IMR-90 (cell line): ENCODE data around the gene CCL2.

Source experiments
- CTCF ChIP-seq: conservative IDR thresholded peaks from 2 replicates; pipeline ENCODE4 v1.5.1; 2012; ENCODE audit warnings: mild to moderate bottlenecking, low read depth, low read length, improper control_type of control experiment
- FOS ChIP-seq: fragments of 150-350 bp; IDR thresholded peaks from 2 replicates; pipeline ENCODE4 v1.6.1; 2016; ENCODE audit warnings: low read depth, low read length
- MAFK ChIP-seq: IDR thresholded peaks from 2 replicates; pipeline ENCODE4 v1.6.1; 2012; ENCODE audit warnings: low read depth, low read length, improper control_type of control experiment
- MAZ ChIP-seq: IDR thresholded peaks from 2 replicates; pipeline ENCODE4 v1.6.1; 2012; ENCODE audit warnings: low read depth, mild to moderate bottlenecking, low read length, improper control_type of control experiment, moderate library complexity, borderline replicate concordance
- POLR2A ChIP-seq: IDR thresholded peaks from 2 replicates; pipeline ENCODE4 v1.6.1; 2012; ENCODE audit warnings: mild to moderate bottlenecking, low read depth, low read length
- RFX5 ChIP-seq: IDR thresholded peaks from 2 replicates; pipeline ENCODE4 v1.8.0; 2012; ENCODE audit warnings: low read depth, mild to moderate bottlenecking, low read length, moderate library complexity
- SMC3 ChIP-seq: fragments of 150-350 bp; IDR thresholded peaks from 2 replicates; pipeline ENCODE4 v1.6.1; 2016; ENCODE audit warnings: low read depth, mild to moderate bottlenecking, antibody characterized with exemption, low read length, moderate library complexity

- TF ChIP-seq POLR2A: no peak
- no peak for TF ChIP-seq CTCF
- no peak for TF ChIP-seq RFX5
- TF ChIP-seq FOS: no peak
- no peak for TF ChIP-seq MAZ
- no peak for TF ChIP-seq MAFK
- TF ChIP-seq SMC3: no peak
These were observed 34.9 kb upstream of the CCL2 start for GRCh38 chr17:34220045-34220751.
